SK-N-SH (cell line): ENCODE measurements around the gene IFI27L1. TPM values are rescaled to one million over a fixed set of nuclear protein-coding genes. Genes with fewer than 3 reads are reported as not detected.

Experiments
- CTCF ChIA-PET: fragments of 300-600, 350-600 bp; formaldehyde crosslinking; extraction: SDS; loops from one replicate; lab custom pipeline; 2021; lab: Yijun Ruan, JAX
- POLR2A ChIA-PET: fragments of 350-600 bp; sonication (Branson Sonifier 250); formaldehyde crosslinking; extraction: SDS; loops from one replicate; lab custom pipeline; 2020; ENCODE audit warnings: antibody characterized with exemption, inconsistent platforms; lab: Yijun Ruan, JAX
- DNase-seq: peaks from one replicate; pipeline ENCODE4 v3.0.0; 2012
- H2AFZ ChIP-seq: fragments of 200-600 bp; sonication (generic); 2 replicates; pipeline ENCODE4 v1.8.1; 2016; ENCODE audit warnings: antibody characterized with exemption, mild to moderate bottlenecking, low read depth
- H3F3A ChIP-seq: fragments of 200-600 bp; sonication (generic); replicated peaks from 2 replicates; pipeline ENCODE3; 2016; ENCODE audit warnings: antibody characterized with exemption, mild to moderate bottlenecking; ENCODE audit not compliant: insufficient read depth
- H3K27ac ChIP-seq, 2 experiments: fragments of 200-500 bp in 1 of 2; fragments of 200-600 bp in 1 of 2; sonication (Bioruptor generic) in 1 of 2; sonication (generic), shearing (Covaris generic) in 1 of 2; 2 replicates each; pipeline versions ENCODE4 v1.5.1 to v1.6.1; 2014 to 2016; ENCODE audit warnings: low read depth in 2 of 2, inconsistent platforms in 1 of 2, low read length in 1 of 2, mild to moderate bottlenecking in 1 of 2, mixed read lengths in 1 of 2
- H3K27me3 ChIP-seq: fragments of 200-600 bp; sonication (generic), shearing (Covaris generic); 2 replicates; pipeline ENCODE4 v1.6.1; 2016; ENCODE audit warnings: mixed run types; ENCODE audit not compliant: insufficient read depth
- H3K36me3 ChIP-seq, 2 experiments: fragments of 200-500 bp in 1 of 2; fragments of 200-600 bp in 1 of 2; sonication (Bioruptor generic) in 1 of 2; sonication (generic) in 1 of 2; replicated peaks in 1 of 2; 2 replicates each; pipeline versions ENCODE3 to v1.5.1; 2014 to 2016; ENCODE audit warnings: low read length in 1 of 2, mild to moderate bottlenecking in 1 of 2; ENCODE audit not compliant: insufficient read depth in 2 of 2, control insufficient read depth in 1 of 2
- H3K4me1 ChIP-seq, 2 experiments: fragments of 200-500 bp in 1 of 2; fragments of 200-600 bp in 1 of 2; sonication (Bioruptor generic) in 1 of 2; sonication (generic), shearing (Covaris generic) in 1 of 2; 2 replicates each; pipeline versions ENCODE4 v1.5.1 to v1.6.1; 2014 to 2016; ENCODE audit warnings: low read depth in 1 of 2, low read length in 1 of 2, mixed run types in 1 of 2; ENCODE audit not compliant: insufficient read depth in 2 of 2, control insufficient read depth in 1 of 2
- H3K4me2 ChIP-seq: fragments of 200-600 bp; sonication (generic), shearing (Covaris generic); 2 replicates; pipeline ENCODE4 v1.6.1; 2017; ENCODE audit warnings: mixed run types
- H3K4me3 ChIP-seq, 2 experiments: fragments of 200-500 bp in 1 of 2; fragments of 200-600 bp in 1 of 2; sonication (Bioruptor generic) in 1 of 2; sonication (generic), shearing (Covaris generic) in 1 of 2; 2 replicates each; pipeline versions ENCODE4 v1.5.1 to v1.8.1; 2014 to 2016; ENCODE audit warnings: low read depth in 2 of 2, inconsistent platforms in 1 of 2, low read length in 1 of 2, mild to moderate bottlenecking in 1 of 2, mixed read lengths in 1 of 2, moderate library complexity in 1 of 2
- H3K79me2 ChIP-seq: fragments of 200-600 bp; sonication (generic); 2 replicates; pipeline ENCODE4 v1.8.1; 2017; ENCODE audit warnings: mild to moderate bottlenecking; ENCODE audit not compliant: insufficient read depth
- H3K9ac ChIP-seq: fragments of 200-600 bp; sonication (generic); 2 replicates; pipeline ENCODE4 v1.6.1; 2017; ENCODE audit warnings: mixed run types
- H3K9me2 ChIP-seq: fragments of 200-600 bp; sonication (generic); 2 replicates; pipeline ENCODE4 v1.6.1; 2017; ENCODE audit warnings: mixed run types
- H3K9me3 ChIP-seq: fragments of 200-600 bp; sonication (generic); 2 replicates; pipeline ENCODE4 v1.6.1; 2017; ENCODE audit warnings: mixed run types, mild to moderate bottlenecking, moderate library complexity
- H4K20me1 ChIP-seq: fragments of 200-600 bp; sonication (generic); 2 replicates; pipeline ENCODE4 v1.6.1; 2017; ENCODE audit warnings: mild to moderate bottlenecking, mixed run types; ENCODE audit not compliant: insufficient read depth
- EZH2phosphoT487 ChIP-seq: fragments of 200-600 bp; sonication (generic); IDR thresholded peaks from 2 replicates; pipeline ENCODE4 v1.6.1; 2017; ENCODE audit warnings: low read depth, mixed run types, mild to moderate bottlenecking, antibody characterized with exemption, moderate library complexity, borderline replicate concordance
- FOXM1 ChIP-seq: IDR thresholded peaks from 2 replicates; pipeline ENCODE4 v1.4.0; 2012; ENCODE audit warnings: low read depth, mild to moderate bottlenecking
- GABPA ChIP-seq: IDR thresholded peaks from 2 replicates; pipeline ENCODE4 v1.4.0; 2012; ENCODE audit warnings: low read depth, mild to moderate bottlenecking
- JUND ChIP-seq: IDR thresholded peaks from 2 replicates; pipeline ENCODE4 v1.4.0; 2012
- MXI1 ChIP-seq: IDR thresholded peaks from 2 replicates; pipeline ENCODE4 v1.6.1; 2012; ENCODE audit warnings: mild to moderate bottlenecking, low read depth, low read length, improper control_type of control experiment
- RAD21 ChIP-seq: IDR thresholded peaks from 2 replicates; pipeline ENCODE4 v1.6.1; 2012; ENCODE audit warnings: mild to moderate bottlenecking, low read length
- RFX5 ChIP-seq: IDR thresholded peaks from 2 replicates; pipeline ENCODE4 v1.6.1; 2012; ENCODE audit warnings: mild to moderate bottlenecking, improper control_type of control experiment, low read length
- SMC3 ChIP-seq: IDR thresholded peaks from 2 replicates; pipeline ENCODE4 v1.6.1; 2012; ENCODE audit warnings: low read depth, low read length, improper control_type of control experiment
- TAF1 ChIP-seq: IDR thresholded peaks from 2 replicates; pipeline ENCODE4 v1.6.1; 2012; ENCODE audit warnings: low read depth, mild to moderate bottlenecking, low read length, moderate library complexity, borderline replicate concordance
- WGBS: methylation state at CpG from one replicate; pipeline ENCODE4 v1.1.6; 2017; ENCODE audit warnings: low lambda C conversion rate; 5-methylcytosine and 5-hydroxymethylcytosine counted together
- polyA plus RNA-seq, 3 experiments: library from polyadenylated mRNA; depleted of rRNA; stranded (reverse); fragments of >200 nt; gene quantifications; 2 replicates each; pipeline ENCODE4 v1.2.3, GENCODE V29; 2012
- TF ChIP-seq, protein P1 (sequence below): IDR thresholded peaks from 2 replicates; pipeline ENCODE4 v1.4.0; 2012; ENCODE audit warnings: low read depth, borderline replicate concordance
- TF ChIP-seq, protein P2 (sequence below): IDR thresholded peaks from 2 replicates; pipeline ENCODE4 v1.6.1; 2012; ENCODE audit warnings: mild to moderate bottlenecking, low read depth, low read length, moderate library complexity
- TF ChIP-seq, protein P3 (sequence below): fragments of 150-350 bp; IDR thresholded peaks from 2 replicates; pipeline ENCODE4 v1.6.1; 2016; ENCODE audit warnings: mild to moderate bottlenecking, low read depth, low read length
- TF ChIP-seq, protein P4 (sequence below): fragments of 200-600 bp; sonication (generic); IDR thresholded peaks from 2 replicates; pipeline ENCODE4 v1.6.1; 2017; ENCODE audit warnings: antibody characterized with exemption, mild to moderate bottlenecking, moderate library complexity

Gene IFI27L1
- polyA plus RNA-seq, 1 of the 3 experiments (the other 2 are of a cell fraction), result 35.3 TPM

DNA sequence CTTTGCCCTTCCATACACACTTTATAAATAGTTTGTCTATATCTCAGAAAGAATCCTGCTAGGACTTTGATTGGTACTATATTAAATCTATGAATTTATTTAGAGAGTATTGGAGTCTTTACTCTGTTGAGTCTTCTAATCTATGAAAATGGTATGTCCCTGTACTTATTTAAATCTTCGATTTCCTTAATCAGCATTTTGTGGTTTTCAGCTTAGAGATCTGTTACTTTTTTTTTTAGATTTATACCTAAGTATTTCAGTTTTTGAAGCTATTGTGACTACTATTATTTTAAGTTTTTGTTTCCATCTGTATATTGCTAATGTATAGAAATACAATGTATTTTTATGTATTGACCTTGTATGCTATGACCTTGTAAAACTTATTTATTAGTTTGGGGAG lies 61.7 kb downstream of the IFI27L1 start:
- no peaks in the 10 kb centered on the region for H3K9me2 ChIP-seq
- CTCF ChIA-PET, result interaction anchor here (0.8 to 4.7 kb wide), 9 partner anchors 12 to 487 kb away, joined by 3 to 28 read pairs (median 9); partner anchors contain the start of gene IFI27L2
- H3K79me2 ChIP-seq, result no peaks in the 10 kb centered on the region
- WGBS, result 59% methylated on average over 1 of the region's 1 CpG
- H3K9me3 ChIP-seq, result no peaks in the 10 kb centered on the region
- H2AFZ ChIP-seq, result no peak overlapping the region
- TF ChIP-seq RFX5, result no peak
- TF ChIP-seq FOXM1, result no peak
- TF ChIP-seq, protein P1, sequence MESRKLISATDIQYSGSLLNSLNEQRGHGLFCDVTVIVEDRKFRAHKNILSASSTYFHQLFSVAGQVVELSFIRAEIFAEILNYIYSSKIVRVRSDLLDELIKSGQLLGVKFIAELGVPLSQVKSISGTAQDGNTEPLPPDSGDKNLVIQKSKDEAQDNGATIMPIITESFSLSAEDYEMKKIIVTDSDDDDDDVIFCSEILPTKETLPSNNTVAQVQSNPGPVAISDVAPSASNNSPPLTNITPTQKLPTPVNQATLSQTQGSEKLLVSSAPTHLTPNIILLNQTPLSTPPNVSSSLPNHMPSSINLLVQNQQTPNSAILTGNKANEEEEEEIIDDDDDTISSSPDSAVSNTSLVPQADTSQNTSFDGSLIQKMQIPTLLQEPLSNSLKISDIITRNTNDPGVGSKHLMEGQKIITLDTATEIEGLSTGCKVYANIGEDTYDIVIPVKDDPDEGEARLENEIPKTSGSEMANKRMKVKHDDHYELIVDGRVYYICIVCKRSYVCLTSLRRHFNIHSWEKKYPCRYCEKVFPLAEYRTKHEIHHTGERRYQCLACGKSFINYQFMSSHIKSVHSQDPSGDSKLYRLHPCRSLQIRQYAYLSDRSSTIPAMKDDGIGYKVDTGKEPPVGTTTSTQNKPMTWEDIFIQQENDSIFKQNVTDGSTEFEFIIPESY, result no peak
- TF ChIP-seq JUND, result no peak
- TF ChIP-seq TAF1, result no peak
- no peak for TF ChIP-seq SMC3
- TF ChIP-seq, protein P2, sequence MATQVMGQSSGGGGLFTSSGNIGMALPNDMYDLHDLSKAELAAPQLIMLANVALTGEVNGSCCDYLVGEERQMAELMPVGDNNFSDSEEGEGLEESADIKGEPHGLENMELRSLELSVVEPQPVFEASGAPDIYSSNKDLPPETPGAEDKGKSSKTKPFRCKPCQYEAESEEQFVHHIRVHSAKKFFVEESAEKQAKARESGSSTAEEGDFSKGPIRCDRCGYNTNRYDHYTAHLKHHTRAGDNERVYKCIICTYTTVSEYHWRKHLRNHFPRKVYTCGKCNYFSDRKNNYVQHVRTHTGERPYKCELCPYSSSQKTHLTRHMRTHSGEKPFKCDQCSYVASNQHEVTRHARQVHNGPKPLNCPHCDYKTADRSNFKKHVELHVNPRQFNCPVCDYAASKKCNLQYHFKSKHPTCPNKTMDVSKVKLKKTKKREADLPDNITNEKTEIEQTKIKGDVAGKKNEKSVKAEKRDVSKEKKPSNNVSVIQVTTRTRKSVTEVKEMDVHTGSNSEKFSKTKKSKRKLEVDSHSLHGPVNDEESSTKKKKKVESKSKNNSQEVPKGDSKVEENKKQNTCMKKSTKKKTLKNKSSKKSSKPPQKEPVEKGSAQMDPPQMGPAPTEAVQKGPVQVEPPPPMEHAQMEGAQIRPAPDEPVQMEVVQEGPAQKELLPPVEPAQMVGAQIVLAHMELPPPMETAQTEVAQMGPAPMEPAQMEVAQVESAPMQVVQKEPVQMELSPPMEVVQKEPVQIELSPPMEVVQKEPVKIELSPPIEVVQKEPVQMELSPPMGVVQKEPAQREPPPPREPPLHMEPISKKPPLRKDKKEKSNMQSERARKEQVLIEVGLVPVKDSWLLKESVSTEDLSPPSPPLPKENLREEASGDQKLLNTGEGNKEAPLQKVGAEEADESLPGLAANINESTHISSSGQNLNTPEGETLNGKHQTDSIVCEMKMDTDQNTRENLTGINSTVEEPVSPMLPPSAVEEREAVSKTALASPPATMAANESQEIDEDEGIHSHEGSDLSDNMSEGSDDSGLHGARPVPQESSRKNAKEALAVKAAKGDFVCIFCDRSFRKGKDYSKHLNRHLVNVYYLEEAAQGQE, result no peak
- TF ChIP-seq, protein P3, sequence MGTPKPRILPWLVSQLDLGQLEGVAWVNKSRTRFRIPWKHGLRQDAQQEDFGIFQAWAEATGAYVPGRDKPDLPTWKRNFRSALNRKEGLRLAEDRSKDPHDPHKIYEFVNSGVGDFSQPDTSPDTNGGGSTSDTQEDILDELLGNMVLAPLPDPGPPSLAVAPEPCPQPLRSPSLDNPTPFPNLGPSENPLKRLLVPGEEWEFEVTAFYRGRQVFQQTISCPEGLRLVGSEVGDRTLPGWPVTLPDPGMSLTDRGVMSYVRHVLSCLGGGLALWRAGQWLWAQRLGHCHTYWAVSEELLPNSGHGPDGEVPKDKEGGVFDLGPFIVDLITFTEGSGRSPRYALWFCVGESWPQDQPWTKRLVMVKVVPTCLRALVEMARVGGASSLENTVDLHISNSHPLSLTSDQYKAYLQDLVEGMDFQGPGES, result no peak
- no peak for TF ChIP-seq EZH2phosphoT487
- TF ChIP-seq GABPA, result no peak
- H3K4me3 ChIP-seq, result no peak overlapping the region
- no peaks in the 10 kb centered on the region for H3K27me3 ChIP-seq
- H3K9ac ChIP-seq, result no peak overlapping the region
- no peaks in the 10 kb centered on the region for H4K20me1 ChIP-seq
- H3F3A ChIP-seq, result no peaks in the 10 kb centered on the region
- H3K4me2 ChIP-seq, result no peak overlapping the region
- H3K36me3 ChIP-seq, result no peaks in the 10 kb centered on the region
- POLR2A ChIA-PET, result no interaction called here
- DNase-seq, result no peak
- no peak overlapping the region for H3K27ac ChIP-seq
- no peaks in the 10 kb centered on the region for H3K4me1 ChIP-seq

DNA sequence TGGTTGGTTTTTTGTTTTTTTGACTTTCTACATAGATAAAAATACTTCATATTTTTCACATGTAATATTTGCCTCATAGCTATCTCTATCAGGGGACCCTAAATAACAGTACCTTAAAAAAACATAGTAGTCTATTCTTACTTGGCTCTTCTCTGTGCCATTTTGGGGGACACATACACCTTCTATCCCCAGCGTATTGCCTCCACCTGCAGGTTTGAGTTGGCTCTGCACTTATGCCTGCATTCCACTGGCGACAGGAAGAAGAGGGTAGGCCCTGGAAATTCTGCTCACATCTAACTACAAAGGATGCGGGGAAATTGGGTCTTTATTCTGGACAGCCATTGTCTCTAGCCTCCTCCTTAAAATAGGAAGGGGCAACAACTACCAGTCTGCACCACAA lies 62.1 kb downstream of the IFI27L1 start:
- Histone ChIP-seq H3K9ac (no peak overlapping the region), H3K9me3 (no peaks in the 10 kb centered on the region), H3K4me1 (no peaks in the 10 kb centered on the region), H2AFZ (no peak overlapping the region), H4K20me1 (no peaks in the 10 kb centered on the region), H3K9me2 (no peaks in the 10 kb centered on the region), H3K27me3 (no peaks in the 10 kb centered on the region), H3K4me3 (no peak overlapping the region), H3F3A (no peaks in the 10 kb centered on the region), H3K79me2 (no peaks in the 10 kb centered on the region), H3K4me2 (no peak overlapping the region), H3K27ac (no peak overlapping the region), H3K36me3 (no peaks in the 10 kb centered on the region)
- CTCF ChIA-PET, result interaction anchor here (0.8 to 4.7 kb wide), 8 partner anchors 12 to 488 kb away, joined by 3 to 28 read pairs (median 10); partner anchors contain the start of gene IFI27L2
- POLR2A ChIA-PET, result no interaction called here
- WGBS, result 91% methylated on average over 3 of the region's 3 CpGs
- DNase-seq, result no peak
- TF ChIP-seq RAD21, result peak; percentile 37
- TF ChIP-seq RFX5, result no peak
- TF ChIP-seq, protein P4, sequence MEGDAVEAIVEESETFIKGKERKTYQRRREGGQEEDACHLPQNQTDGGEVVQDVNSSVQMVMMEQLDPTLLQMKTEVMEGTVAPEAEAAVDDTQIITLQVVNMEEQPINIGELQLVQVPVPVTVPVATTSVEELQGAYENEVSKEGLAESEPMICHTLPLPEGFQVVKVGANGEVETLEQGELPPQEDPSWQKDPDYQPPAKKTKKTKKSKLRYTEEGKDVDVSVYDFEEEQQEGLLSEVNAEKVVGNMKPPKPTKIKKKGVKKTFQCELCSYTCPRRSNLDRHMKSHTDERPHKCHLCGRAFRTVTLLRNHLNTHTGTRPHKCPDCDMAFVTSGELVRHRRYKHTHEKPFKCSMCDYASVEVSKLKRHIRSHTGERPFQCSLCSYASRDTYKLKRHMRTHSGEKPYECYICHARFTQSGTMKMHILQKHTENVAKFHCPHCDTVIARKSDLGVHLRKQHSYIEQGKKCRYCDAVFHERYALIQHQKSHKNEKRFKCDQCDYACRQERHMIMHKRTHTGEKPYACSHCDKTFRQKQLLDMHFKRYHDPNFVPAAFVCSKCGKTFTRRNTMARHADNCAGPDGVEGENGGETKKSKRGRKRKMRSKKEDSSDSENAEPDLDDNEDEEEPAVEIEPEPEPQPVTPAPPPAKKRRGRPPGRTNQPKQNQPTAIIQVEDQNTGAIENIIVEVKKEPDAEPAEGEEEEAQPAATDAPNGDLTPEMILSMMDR, result peak; percentile 35; the same call in 1 of the 2 replicates
- TF ChIP-seq MXI1, result no peak
